Measurements from ENCODE around the gene CYREN.

- TF ChIP-seq, protein P1, sequence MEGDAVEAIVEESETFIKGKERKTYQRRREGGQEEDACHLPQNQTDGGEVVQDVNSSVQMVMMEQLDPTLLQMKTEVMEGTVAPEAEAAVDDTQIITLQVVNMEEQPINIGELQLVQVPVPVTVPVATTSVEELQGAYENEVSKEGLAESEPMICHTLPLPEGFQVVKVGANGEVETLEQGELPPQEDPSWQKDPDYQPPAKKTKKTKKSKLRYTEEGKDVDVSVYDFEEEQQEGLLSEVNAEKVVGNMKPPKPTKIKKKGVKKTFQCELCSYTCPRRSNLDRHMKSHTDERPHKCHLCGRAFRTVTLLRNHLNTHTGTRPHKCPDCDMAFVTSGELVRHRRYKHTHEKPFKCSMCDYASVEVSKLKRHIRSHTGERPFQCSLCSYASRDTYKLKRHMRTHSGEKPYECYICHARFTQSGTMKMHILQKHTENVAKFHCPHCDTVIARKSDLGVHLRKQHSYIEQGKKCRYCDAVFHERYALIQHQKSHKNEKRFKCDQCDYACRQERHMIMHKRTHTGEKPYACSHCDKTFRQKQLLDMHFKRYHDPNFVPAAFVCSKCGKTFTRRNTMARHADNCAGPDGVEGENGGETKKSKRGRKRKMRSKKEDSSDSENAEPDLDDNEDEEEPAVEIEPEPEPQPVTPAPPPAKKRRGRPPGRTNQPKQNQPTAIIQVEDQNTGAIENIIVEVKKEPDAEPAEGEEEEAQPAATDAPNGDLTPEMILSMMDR (IDR thresholded peaks at IDR 0.05): no peak
- TF ChIP-seq POLR2A (IDR thresholded peaks at IDR 0.05): no peak
Measured at GRCh38 chr7:135175931-135176330, 5.4 kb upstream of the CYREN start.

Data from thyroid gland (tissue), 4 donors.